ENCODE data around the gene EMC1. TPM values are rescaled to one million over a fixed set of nuclear protein-coding genes. Genes with fewer than 3 reads are reported as not detected.
"Not testable (repeated sequence)": the region's sequence is repeated elsewhere in the genome, so short reads cannot be mapped to it uniquely, and the experiment has no call there.

The EMC1 gene
- total RNA-seq, 4 donors from 2014 or later, result 21.8 to 39.8 (median 30.6) TPM

- 95 to 100% methylated on average over 5 of the region's 5 CpGs for WGBS, 2 donors (ENCODE audit: low coverage in 1 of 2)
- TF ChIP-seq EP300 (IDR thresholded peaks at IDR 0.05) (no peak), CTCF (IDR thresholded peaks at IDR 0.05) (no peak), POLR2A (IDR thresholded peaks at IDR 0.05) (no peak), POLR2AphosphoS5 (IDR thresholded peaks at IDR 0.05) (no peak)
- Histone ChIP-seq H3K4me3 (no peak overlapping the region), H3K4me1 (no peaks in the 10 kb centered on the region), H3K27ac (no peak overlapping the region), H3K36me3 (peaks cover 29 to 100% of the 10 kb centered on the region in 2 donors), H3K9me3 (no peaks in the 10 kb centered on the region), H3K27me3 (no peaks in the 10 kb centered on the region)
- ATAC-seq, result no peak
Measured at GRCh38 chr1:19182223-19182622, 69.1 kb downstream of the EMC1 start.

DNA sequence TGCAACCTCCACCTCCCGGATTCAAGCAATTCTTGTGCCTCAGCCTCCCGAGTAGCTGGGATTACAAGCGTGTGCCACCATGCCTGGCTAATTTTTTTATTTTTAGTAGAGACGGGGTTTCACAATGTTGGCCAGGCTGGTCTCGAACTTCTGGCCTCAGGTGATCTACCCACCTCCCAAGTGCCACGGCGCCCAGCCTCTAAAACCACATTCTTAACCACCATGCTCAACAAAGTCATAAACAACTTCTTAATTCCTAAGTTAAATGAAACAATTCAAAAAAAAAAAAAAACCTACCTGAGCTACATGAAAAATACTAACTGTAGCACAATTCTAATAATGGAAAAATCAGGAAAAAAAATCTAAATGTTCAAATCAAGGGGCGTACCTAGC lies 71.1 kb downstream of the EMC1 start:
- WGBS, 2 donors (ENCODE audit: low coverage in 1 of 2), result 94 to 98% methylated on average over 5 to 8 of the region's 8 CpGs
- H3K9me3 ChIP-seq, H3K4me1 ChIP-seq, H3K4me3 ChIP-seq, H3K27ac ChIP-seq, ATAC-seq, H3K27me3 ChIP-seq: not testable (repeated sequence)
- peaks cover 22 to 100% of the 10 kb centered on the region in 2 donors for H3K36me3 ChIP-seq

GRCh38 chr1:19179597-19180264 lies 71.6 kb downstream of the EMC1 start:
- H3K27ac ChIP-seq, result no peak overlapping the region
- H3K4me1 ChIP-seq, result no peaks in the 10 kb centered on the region
- H3K36me3 ChIP-seq, result peaks cover 22 to 100% of the 10 kb centered on the region in 2 donors
- H3K9me3 ChIP-seq, result no peaks in the 10 kb centered on the region
- no peaks in the 10 kb centered on the region for H3K27me3 ChIP-seq
- WGBS, 2 donors (ENCODE audit: low coverage in 1 of 2), result 65 to 69% methylated on average over 5 to 8 of the region's 8 CpGs
- H3K4me3 ChIP-seq, result no peak overlapping the region
- ATAC-seq, result no peak
- no peak for TF ChIP-seq POLR2AphosphoS5 (IDR thresholded peaks at IDR 0.05)
- peak in 3 of 4 experiments; percentile 13 to 36 (median 36) for TF ChIP-seq CTCF (IDR thresholded peaks at IDR 0.05)

- H3K4me1 ChIP-seq, result no peaks in the 10 kb centered on the region
- no peak for TF ChIP-seq POLR2A (IDR thresholded peaks at IDR 0.05)
- TF ChIP-seq EP300 (IDR thresholded peaks at IDR 0.05), result no peak
- TF ChIP-seq POLR2AphosphoS5 (IDR thresholded peaks at IDR 0.05), result no peak
- TF ChIP-seq CTCF (IDR thresholded peaks at IDR 0.05), result no peak
- 49 to 55% methylated on average over 3 to 5 of the region's 5 CpGs for WGBS, 2 donors (ENCODE audit: low coverage in 1 of 2)
- no peak overlapping the region for H3K27ac ChIP-seq
- peaks cover 24 to 100% of the 10 kb centered on the region in 2 donors for H3K36me3 ChIP-seq
- no peaks in the 10 kb centered on the region for H3K9me3 ChIP-seq
- H3K27me3 ChIP-seq, result no peaks in the 10 kb centered on the region
- no peak for ATAC-seq
- H3K4me3 ChIP-seq, result no peak overlapping the region
Measured at GRCh38 chr1:19178734-19179398, 72.5 kb downstream of the EMC1 start.

DNA sequence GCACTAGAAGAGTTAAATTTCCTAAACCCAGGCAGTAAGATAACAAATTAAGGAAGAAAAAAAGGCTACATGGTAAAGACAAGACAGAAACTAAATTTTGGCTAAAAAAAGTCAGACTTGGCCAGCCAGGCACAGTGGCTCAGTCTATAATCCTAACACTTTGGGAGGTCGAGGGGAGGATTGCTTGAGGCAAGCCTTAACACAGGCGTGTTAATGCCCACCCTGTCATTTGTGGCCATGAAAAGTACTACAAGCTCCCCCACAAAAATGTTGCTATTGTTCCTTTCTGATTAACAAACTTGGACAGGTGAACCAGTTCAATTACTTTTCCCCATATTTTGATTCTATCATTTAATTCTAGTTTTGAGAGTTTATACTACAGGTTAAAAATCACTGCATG lies 73.5 kb downstream of the EMC1 start:
- WGBS, 2 donors (ENCODE audit: low coverage in 1 of 2), result 69 to 83% methylated on average over 2 of the region's 2 CpGs
- Histone ChIP-seq H3K4me1 (no peaks in the 10 kb centered on the region), H3K9me3 (no peaks in the 10 kb centered on the region), H3K36me3 (peaks cover 21 to 100% of the 10 kb centered on the region in 2 donors), H3K27ac (no peak overlapping the region), H3K4me3 (no peak overlapping the region), H3K27me3 (no peaks in the 10 kb centered on the region)
- TF ChIP-seq POLR2A (IDR thresholded peaks at IDR 0.05) (no peak), POLR2AphosphoS5 (IDR thresholded peaks at IDR 0.05) (no peak), CTCF (IDR thresholded peaks at IDR 0.05) (no peak), EP300 (IDR thresholded peaks at IDR 0.05) (no peak)
- no peak for ATAC-seq

Data from gastroesophageal sphincter (tissue), 4 donors.